DND-41 (cell line): Measurements from ENCODE around the gene CSRNP3.

Experiments
- CTCF ChIP-seq: IDR thresholded peaks from 2 replicates; pipeline ENCODE4 v1.5.1; 2012; ENCODE audit warnings: borderline replicate concordance, low read length, moderate library complexity, mild to moderate bottlenecking; ENCODE audit not compliant: poor library complexity, severe bottlenecking; ENCODE audit errors: extremely low read depth
- EZH2 ChIP-seq: IDR thresholded peaks from 3 replicates; pipeline ENCODE4 v1.6.1; 2012; ENCODE audit warnings: borderline replicate concordance, low read depth, mild to moderate bottlenecking, moderate library complexity, low read length, inconsistent platforms; ENCODE audit not compliant: severe bottlenecking

GRCh38 chr2:165594231-165594934, 124.9 kb downstream of the CSRNP3 start:
- TF ChIP-seq CTCF, result no peak
- no peak for TF ChIP-seq EZH2
